Breast epithelium (tissue), 4 donors: ENCODE data around the gene SPTLC2. TPM values are rescaled to one million over a fixed set of nuclear protein-coding genes. Genes with fewer than 3 reads are reported as not detected.

Experiments
- DNase-seq, 2 donors: peaks; one replicate each; pipeline ENCODE4 v3.0.0-alpha.2; 2019; ENCODE audit warnings: low spot score in 2 of 2
- H3K27ac ChIP-seq, 2 donors: fragments of 200-600 bp; sonication (generic) in 1 of 2; one replicate each; pipeline ENCODE4 v1.5.1; 2016 to 2019; ENCODE audit warnings: mild to moderate bottlenecking in 1 of 2
- H3K27me3 ChIP-seq, 2 donors: fragments of 200-600 bp; sonication (generic) in 1 of 2; one replicate each; pipeline versions ENCODE4 v1.5.1 to v1.6.0; 2017 to 2019; ENCODE audit warnings: control low read depth in 1 of 2, mild to moderate bottlenecking in 1 of 2
- H3K36me3 ChIP-seq: fragments of 200-600 bp; one replicate; pipeline ENCODE4 v1.5.1; 2019
- H3K4me1 ChIP-seq, 2 donors: fragments of 200-600 bp; sonication (generic); one replicate each; pipeline ENCODE4 v1.5.1; 2016 to 2019; ENCODE audit warnings: control low read depth in 1 of 2
- H3K4me3 ChIP-seq, 3 donors: fragments of 200-600 bp; sonication (generic); 1 replicate in 2 of 3; 2 replicates in 1 of 3; pipeline ENCODE4 v1.5.1; 2016 to 2019; ENCODE audit warnings: mild to moderate bottlenecking in 3 of 3, moderate library complexity in 2 of 3
- H3K9me3 ChIP-seq, 2 donors: fragments of 200-600 bp; sonication (generic) in 1 of 2; one replicate each; pipeline ENCODE4 v1.5.1; 2016 to 2019; ENCODE audit warnings: control low read depth in 1 of 2
- CTCF ChIP-seq, 3 donors: fragments of 450-650 bp; IDR thresholded peaks; one replicate each; pipeline ENCODE4 v1.5.1; 2016 to 2017; ENCODE audit warnings: antibody characterized with exemption in 3 of 3, mild to moderate bottlenecking in 3 of 3, moderate library complexity in 3 of 3
- POLR2A ChIP-seq: fragments of 450-650 bp; IDR thresholded peaks from one replicate; pipeline ENCODE4 v1.6.1; 2016; ENCODE audit warnings: antibody characterized with exemption, mild to moderate bottlenecking, moderate library complexity
- POLR2AphosphoS5 ChIP-seq, 3 donors: sonication (generic); formaldehyde crosslinking; IDR thresholded peaks; one replicate each; pipeline ENCODE4 v1.6.1; 2017; ENCODE audit warnings: antibody characterized with exemption in 3 of 3
- intact Hi-C: fragments of 100-400 bp; cut with DNase I; formaldehyde crosslinking; loops from one replicate; pipeline ENCODE4 v1.15.1; 2023; ENCODE audit warnings: low total_unique reads
- total RNA-seq, 3 donors: library from RNA; depleted of rRNA; stranded (reverse); fragments of >200 nt; gene quantifications; one replicate each; pipeline ENCODE4 v1.1.0, GENCODE V29; 2016

Gene SPTLC2
- total RNA-seq, 3 donors from 2014 or later = 31.2 to 47.2 (median 42.6) TPM

- Histone ChIP-seq H3K27me3 (no peaks in the 10 kb centered on the region), H3K9me3 (no peaks in the 10 kb centered on the region), H3K36me3 (no peaks in the 10 kb centered on the region), H3K27ac (no peak overlapping the region), H3K4me1 (no peaks in the 10 kb centered on the region), H3K4me3 (no peak overlapping the region)
- DNase-seq = no peak
- intact Hi-C loops = no loop called here
- TF ChIP-seq POLR2AphosphoS5 (IDR thresholded peaks at IDR 0.05) (no peak), POLR2A (no peak), CTCF (IDR thresholded peaks at IDR 0.05) (no peak)
Observed at GRCh38 chr14:77523109-77523508, 93.3 kb downstream of the SPTLC2 start.

DNA sequence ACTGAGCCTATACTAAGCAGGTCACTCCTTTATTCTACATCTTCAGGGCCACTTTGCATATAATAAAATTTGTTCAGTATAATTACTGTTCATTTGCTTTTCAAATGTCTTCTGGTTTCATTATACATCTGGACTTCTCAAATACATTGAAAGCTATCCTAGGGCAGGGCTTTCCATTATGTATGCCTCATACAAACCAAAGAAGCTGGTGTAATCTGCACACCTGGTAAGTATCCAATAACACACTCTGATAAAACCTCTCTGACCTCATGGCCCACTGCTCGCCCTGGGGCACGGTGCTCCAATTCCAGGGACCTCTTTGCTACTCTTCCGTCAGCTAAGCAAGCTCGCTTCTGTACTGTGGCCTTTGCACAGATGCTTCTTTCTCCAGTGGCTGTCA is 95.9 kb downstream of the SPTLC2 start:
- Histone ChIP-seq H3K4me3 (no peak overlapping the region), H3K36me3 (no peaks in the 10 kb centered on the region), H3K27ac (no peak overlapping the region), H3K27me3 (no peaks in the 10 kb centered on the region), H3K4me1 (no peaks in the 10 kb centered on the region), H3K9me3 (no peaks in the 10 kb centered on the region)
- DNase-seq = no peak
- TF ChIP-seq POLR2AphosphoS5 (IDR thresholded peaks at IDR 0.05) = no peak
- TF ChIP-seq POLR2A = no peak
- no peak for TF ChIP-seq CTCF (IDR thresholded peaks at IDR 0.05)
- intact Hi-C loops = no loop called here

- H3K36me3 ChIP-seq = peaks cover 3% of the 10 kb centered on the region
- TF ChIP-seq POLR2AphosphoS5 (IDR thresholded peaks at IDR 0.05) (no peak), POLR2A (no peak), CTCF (IDR thresholded peaks at IDR 0.05) (no peak)
- no peaks in the 10 kb centered on the region for H3K27me3 ChIP-seq
- no peaks in the 10 kb centered on the region for H3K4me1 ChIP-seq
- no peak overlapping the region for H3K27ac ChIP-seq
- no peaks in the 10 kb centered on the region for H3K9me3 ChIP-seq
- DNase-seq = no peak
- no peak overlapping the region for H3K4me3 ChIP-seq
- intact Hi-C loops = no loop called here
Observed at GRCh38 chr14:77516126-77516525, 100.3 kb downstream of the SPTLC2 start.

DNA sequence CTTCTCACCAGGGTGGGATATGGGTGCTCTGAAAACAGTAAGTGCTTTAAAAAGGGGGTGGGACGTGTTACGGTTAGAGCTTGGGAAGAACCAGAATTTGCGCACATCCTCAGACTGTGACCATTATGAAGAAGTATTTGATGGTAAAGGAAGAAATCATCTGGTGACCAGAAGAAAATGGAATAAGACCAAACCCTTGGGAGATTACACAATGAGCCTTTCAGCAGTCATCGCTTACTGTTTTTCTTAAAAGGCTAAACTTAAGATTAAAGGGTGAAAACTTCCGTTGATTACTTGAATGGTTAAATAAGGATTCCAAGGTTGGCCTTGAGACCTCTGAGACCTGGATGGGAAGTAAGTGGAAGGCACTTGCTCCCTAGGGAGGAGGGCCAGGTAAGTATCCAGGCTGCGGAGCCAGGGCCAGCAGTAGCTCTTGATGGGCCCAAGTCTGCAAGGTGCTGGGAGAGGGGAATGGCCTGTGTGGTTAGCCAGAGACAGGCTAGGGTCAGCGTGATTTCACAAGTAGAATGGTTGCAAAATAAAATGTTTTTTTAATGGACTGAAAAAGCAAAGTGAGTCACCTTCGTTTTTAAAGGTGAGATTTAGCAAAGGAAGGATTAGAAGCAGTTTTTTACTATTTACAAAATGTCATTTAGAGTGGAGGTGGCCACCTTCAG is 104.8 kb downstream of the SPTLC2 start:
- Histone ChIP-seq H3K27me3 (no peaks in the 10 kb centered on the region), H3K4me3 (no peak overlapping the region), H3K27ac (no peak overlapping the region), H3K36me3 (peaks cover 3% of the 10 kb centered on the region), H3K4me1 (no peaks in the 10 kb centered on the region), H3K9me3 (no peaks in the 10 kb centered on the region)
- no peak for TF ChIP-seq POLR2AphosphoS5 (IDR thresholded peaks at IDR 0.05)
- no peak for TF ChIP-seq POLR2A
- no peak for TF ChIP-seq CTCF (IDR thresholded peaks at IDR 0.05)
- intact Hi-C loops = no loop called here
- DNase-seq = no peak

GRCh38 chr14:77509366-77509765 is 107.1 kb downstream of the SPTLC2 start:
- peaks cover 3% of the 10 kb centered on the region for H3K36me3 ChIP-seq
- TF ChIP-seq POLR2AphosphoS5 (IDR thresholded peaks at IDR 0.05) (no peak), CTCF (IDR thresholded peaks at IDR 0.05) (no peak), POLR2A (no peak)
- intact Hi-C loops = no loop called here
- no peak for DNase-seq
- H3K27ac ChIP-seq = no peak overlapping the region
- no peaks in the 10 kb centered on the region for H3K27me3 ChIP-seq
- no peak overlapping the region for H3K4me3 ChIP-seq
- H3K9me3 ChIP-seq = no peaks in the 10 kb centered on the region
- no peaks in the 10 kb centered on the region for H3K4me1 ChIP-seq
